ENCODE results near the gene AMPD3.

Gene AMPD3

DNA sequence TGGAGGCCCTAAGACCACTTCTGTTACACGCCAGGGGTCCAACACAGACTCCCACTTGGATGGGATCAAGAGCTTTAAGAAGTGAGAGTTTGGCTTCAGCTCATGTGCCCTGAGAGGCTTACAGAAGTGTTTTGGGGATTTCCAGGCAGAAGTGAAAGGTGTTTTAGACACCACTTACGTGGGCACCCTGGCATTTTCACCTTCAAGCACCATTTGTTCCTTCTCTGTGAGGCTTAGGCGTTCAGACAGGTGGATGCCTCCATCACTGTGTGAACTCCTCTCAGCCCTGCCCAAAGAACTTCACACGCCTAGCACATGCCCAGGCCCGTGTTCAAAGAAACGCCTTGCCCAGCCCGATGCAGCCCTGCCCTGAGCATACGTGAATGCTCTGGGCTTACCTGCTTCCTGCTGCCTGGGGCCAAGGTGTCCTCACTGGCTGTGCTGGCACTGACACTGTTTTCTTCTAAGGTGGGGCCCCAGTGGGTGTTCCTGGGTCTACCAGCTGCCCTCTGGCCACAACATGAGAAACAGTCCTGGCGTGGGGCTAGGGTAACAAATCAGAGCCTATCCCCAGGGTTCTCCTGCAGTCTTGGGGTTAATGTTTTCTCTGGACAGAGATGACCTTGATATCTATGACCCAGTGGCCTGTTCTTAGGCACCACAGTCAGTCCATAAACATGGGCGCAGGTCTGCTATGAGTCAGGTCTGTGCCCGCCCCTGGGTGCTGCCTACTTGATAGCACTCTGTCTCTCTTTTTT is 34.0 kb downstream of the AMPD3 start:
- DNase-seq (ENCODE audit: low spot score) = peak; percentile 10

DNA sequence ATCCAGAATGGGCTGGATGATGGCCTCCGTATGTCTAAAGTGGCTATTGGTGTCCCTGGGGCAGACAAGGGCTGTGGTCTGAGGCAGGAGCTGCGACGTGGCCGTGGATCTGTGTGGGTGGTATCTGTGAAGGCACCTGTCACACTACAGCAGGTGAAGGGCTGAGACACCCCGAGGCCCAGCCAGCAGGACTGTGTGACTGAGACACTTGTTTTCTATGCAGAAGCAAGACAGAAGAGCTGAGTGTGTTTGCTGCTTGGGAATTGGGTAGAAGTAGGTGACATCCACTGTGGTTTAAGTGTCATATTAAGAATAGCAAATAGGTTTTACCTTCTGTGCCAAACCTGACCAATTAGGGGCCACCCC is 35.0 kb downstream of the AMPD3 start:
- no peak for DNase-seq (ENCODE audit: low spot score)

DNA sequence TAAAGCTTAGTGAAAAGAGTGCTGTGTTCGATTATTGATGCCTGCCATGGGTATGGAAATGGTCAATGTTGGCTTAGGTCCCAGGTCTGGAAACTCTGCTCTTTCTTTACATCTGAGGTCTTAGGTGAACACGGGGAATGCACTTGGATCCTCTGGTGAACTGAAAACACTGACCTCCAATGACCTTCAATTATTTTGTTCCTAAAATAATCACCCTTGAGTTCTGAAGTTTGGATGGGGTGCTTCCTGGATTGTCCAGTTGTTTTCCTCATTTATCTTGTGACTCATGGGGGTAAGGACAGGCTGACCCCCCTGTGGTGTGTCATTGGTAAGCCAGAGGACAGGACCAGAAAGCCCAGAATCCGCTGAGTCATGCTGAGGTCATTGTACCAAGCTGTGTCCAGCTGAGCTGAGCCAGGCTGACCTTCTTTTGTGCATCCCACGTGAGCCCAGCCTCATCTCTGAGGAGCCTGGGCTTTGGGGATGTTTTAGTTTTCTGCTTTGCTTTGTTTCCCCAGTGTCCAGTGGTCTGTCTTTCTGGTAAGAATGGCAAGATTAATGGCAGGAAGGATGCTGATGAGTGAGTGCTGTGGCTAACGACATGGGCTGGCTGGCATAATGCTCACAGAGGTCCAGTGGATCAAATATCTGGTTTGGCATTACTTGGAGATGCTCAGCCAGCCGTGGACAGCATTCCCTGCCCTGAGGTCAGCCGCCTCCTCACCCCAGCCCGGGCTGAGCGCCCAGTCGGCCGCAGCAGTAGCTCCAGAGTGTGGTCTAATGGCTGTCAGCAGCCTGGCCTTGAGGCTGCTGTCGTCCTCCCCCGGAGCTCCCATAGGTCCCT is 35.6 kb downstream of the AMPD3 start:
- DNase-seq (ENCODE audit: low spot score) = no peak

DNA sequence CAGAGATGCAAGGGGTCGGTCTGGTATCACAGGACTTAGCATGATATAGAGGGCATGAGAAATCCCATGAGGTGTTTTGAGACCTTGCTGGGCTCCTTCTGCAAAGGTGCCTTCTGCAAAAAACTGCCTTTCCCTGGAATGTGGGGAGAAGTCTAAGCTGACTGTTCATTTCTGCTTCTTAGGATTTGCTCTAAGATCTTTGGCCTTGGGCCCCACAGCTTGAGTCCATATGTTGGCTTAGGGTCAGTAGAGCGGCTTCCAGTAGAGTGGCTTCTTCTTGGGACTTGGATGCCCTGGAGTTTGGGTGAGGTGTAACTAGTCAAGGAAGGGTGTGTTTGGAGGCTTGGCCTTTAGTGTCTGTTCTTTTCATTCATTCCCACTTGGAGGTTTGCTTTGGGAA is 37.0 kb downstream of the AMPD3 start:
- DNase-seq (ENCODE audit: low spot score) = no peak

DNA sequence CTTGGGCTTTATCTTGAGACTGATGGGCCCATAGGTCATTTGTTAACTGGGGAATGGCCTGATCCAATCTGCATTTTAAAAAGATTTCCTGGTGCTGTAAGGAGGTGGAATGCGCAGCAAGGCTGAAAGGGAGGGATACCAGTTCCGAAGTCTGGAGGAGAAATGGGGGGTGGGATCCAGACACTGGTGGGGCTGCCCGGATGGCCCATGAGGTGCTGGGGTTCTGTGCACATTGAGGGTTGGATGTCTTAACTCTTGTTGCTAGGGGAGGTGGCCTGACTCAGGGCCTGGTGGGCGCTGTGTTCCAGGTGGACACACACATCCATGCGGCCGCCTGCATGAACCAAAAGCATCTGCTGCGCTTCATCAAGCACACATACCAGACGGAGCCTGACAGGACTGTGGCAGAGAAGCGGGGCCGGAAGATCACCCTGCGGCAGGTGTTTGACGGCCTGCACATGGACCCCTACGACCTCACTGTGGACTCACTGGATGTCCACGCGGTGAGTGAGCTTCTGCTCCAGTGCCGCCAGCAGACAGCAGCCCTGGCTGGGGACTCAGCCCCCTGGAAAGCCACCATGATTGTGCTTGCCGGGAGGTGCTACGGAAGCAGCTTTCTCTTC is 38.1 kb downstream of the AMPD3 start:
- no peak for DNase-seq (ENCODE audit: low spot score)

DNA sequence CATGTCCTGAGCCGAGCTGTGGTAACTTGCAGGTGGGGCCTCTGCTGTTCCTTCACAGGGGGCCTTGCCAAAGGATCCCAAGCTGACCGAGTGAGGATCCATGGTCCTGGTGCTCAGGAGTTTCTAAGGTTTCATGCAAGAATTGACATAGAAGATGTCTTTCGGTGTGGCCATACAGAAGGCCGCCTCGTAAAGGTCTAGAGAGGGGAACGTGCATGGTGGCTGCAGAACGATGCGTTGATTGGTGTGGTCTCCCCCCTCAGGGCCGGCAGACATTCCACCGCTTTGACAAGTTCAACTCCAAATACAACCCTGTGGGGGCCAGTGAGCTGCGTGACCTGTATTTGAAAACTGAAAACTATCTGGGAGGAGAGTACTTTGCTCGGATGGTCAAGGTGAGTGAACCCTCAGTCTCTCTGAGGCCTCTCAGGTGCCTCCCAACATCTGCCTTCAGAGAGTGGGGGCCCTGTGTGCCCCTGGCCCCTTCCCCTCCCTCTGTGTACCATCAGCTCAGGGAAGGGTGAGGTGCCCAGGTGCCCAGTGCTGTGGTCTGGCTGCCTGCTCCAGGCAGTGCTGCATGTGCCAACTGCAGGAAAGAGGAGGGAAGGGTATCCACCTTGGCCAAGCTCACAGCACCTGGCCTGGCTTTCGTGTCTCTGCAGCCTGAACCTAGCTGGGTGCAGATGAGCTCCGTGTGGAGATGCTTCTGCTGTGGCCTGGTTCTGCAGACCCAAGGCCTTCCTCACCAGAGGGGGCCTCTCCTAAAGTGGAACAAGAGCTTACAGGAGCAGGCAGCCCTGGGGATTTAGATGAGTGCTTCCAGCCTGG is 39.8 kb downstream of the AMPD3 start:
- no peak for DNase-seq (ENCODE audit: low spot score)

DNA sequence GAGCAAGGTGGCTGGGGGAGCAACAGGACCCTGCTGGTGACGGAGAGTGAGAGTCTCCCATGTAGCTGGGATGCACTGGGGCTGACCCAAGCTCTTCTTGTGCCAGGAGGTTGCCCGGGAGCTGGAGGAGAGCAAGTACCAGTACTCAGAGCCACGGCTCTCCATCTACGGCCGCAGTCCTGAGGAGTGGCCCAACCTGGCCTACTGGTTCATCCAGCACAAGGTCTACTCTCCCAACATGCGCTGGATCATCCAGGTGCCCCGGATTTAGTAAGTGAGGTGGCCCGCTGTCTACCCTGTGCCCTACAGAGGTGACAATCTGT is 40.4 kb downstream of the AMPD3 start:
- DNase-seq (ENCODE audit: low spot score) = no peak

DNA sequence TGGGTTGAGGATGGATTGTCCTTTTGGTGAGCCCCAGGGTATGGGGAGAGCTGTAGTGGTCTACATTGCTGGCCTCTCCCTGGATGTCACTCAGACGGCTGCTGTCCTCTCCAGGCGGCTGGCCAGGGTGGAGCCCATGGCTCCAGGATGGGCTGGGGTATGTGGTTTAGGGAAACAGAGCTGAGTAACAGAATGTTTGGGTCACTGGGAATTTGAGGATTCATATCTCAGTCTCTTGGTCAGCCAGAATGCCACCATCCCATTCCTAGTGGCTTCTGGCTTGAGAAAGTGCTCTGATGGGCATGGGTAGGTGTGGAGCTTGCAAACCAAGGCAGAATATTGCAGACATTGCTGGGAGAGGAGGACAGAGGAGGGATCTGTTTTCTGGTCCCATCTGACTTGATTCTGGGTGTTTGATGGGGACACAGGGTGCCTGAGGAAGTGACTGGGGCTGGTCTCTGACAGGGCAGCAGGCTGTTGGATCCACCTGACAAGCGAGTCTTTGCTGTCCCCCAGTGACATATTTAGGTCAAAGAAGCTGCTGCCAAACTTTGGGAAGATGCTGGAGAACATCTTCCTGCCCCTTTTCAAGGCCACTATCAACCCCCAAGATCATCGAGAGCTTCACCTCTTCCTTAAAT is 41.4 kb downstream of the AMPD3 start:
- no peak for DNase-seq (ENCODE audit: low spot score)

DNA sequence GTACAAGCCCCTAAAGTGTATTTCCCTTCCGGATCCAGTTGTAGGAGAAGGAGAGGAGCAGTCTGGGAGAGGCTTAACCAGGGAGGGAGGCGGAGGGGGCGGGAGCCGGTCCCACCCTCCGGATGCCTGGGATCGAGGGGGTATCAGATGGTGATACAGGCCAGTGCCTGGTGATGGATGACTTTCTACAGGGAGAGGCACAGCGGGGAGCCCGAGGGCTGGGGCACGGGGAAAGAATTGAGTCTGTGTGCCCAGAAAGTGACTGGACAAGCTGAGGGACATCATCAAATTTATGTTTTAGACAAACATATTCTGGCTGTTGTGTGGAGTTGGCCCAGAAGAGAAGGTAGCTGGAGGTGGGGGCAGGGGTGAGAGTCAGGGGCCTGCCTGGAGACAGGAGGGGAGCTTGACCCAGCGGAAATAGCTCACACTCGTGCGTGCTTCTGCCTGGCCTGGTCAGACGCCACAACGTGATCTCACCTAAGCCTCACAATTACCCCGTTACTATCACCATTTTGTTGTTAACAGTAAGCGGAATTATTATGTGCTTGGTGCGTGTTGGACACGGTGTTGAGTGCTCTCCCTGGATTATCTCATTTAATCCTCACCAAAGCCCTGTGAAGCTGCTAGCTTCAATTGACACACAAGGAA is 42.4 kb downstream of the AMPD3 start:
- no peak for DNase-seq (ENCODE audit: low spot score)

DNA sequence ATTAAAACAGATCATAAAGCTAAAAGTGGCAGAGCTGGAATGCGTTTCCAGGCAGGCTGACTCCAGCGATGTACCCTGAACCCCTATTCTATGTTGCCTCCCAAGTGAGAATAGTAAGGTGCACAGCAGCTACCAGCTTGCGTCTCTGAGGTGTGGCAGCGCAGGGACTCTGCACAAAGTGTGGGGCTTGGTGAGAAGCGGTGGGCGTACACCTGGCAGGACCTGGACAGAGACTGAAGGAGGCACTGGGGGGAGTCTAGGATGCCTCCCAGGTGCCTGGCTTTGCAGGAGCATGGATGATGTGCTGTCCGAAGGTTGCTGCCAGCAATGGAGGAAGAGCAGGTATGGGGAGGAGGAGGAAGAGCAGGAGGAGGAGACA is 42.9 kb downstream of the AMPD3 start:
- no peak for DNase-seq (ENCODE audit: low spot score)

DNA sequence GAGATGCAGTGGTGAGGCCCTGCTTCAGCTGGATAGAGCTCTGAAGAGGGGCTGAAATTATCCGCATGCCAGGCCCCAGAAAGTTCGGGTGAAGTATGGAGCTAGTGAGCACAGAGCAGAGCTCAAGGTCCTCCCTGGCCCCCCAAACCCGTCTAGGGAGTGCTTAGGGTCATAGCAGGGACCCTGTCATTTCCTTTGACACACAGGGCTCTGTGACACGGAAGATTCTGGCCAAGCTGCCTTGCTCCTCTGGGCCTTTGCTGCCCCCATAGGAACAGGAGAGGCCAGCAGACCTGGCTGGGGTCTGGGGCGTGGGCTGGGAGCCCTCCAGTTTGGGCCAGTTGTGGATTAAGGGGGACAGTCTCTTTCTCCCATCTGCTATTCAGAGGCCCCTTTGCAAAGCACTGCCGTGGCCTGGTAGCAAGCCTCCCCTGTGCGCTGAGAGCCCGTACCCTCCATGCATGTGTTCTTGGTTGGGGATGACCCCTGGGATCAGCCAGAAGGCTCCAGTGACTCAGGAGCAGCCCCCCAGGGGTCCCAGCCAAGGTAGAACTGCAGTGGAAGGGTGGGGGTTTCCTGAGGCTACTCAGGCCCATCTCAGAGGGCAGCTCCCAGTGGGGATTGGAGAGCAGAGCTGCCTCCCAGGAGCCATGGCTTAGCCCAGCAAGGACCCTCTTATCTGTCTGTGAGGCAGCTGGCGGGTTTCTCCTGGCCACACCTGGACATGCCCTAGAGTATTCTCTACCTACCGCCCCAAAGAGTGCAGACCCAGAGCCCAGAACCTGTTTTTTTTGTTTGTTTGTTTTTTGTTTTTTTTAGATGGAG is 43.6 kb downstream of the AMPD3 start:
- DNase-seq (ENCODE audit: low spot score) = no peak

DNA sequence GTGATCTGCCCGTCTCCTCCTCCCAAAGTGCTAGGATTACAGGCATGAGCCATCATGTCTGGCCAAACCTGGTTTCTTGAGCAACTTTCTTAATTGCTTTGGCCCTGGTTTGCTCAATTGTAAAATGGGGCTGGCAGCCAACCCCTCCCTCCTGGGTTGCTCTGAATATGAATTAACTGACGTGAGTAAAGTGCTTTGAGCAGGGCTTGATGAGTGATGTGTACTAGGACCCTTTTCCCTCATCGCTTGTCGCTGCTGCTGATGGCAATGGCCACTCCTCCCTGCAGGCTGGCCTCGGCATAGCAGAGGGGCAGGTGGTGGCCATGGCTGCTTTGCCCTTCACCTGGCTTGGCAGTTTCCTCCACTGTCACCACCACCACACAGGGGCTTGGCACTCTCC is 44.4 kb downstream of the AMPD3 start:
- DNase-seq (ENCODE audit: low spot score) = no peak

DNA sequence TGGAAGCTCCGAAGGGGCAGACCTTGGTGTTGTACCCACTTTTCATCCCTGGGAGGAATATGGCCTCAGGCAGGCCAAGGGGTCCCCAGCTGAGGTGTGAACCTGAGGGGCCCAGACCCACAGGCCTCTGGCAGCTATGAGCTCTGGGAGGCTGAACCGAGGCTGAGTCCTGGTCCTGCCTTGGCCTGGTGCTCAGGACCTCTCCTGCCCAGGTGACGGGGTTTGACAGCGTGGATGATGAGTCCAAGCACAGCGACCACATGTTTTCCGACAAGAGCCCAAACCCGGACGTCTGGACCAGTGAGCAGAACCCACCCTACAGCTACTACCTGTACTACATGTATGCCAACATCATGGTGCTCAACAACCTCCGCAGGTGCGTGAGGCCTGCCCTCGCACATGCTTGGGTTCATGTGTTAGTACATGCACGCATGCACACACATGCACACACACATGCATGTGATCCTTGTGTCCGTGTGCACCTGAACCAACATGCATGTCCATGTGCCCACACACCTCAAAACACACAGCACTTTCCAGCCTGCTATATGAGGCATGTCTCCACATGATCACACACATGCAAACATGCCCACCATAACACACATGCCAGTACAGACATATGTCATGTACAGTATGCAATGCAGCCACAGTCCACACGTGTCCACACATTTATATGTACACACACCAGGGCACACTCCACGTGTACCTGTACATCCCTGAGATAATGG is 45.0 kb downstream of the AMPD3 start:
- DNase-seq (ENCODE audit: low spot score) = no peak

DNA sequence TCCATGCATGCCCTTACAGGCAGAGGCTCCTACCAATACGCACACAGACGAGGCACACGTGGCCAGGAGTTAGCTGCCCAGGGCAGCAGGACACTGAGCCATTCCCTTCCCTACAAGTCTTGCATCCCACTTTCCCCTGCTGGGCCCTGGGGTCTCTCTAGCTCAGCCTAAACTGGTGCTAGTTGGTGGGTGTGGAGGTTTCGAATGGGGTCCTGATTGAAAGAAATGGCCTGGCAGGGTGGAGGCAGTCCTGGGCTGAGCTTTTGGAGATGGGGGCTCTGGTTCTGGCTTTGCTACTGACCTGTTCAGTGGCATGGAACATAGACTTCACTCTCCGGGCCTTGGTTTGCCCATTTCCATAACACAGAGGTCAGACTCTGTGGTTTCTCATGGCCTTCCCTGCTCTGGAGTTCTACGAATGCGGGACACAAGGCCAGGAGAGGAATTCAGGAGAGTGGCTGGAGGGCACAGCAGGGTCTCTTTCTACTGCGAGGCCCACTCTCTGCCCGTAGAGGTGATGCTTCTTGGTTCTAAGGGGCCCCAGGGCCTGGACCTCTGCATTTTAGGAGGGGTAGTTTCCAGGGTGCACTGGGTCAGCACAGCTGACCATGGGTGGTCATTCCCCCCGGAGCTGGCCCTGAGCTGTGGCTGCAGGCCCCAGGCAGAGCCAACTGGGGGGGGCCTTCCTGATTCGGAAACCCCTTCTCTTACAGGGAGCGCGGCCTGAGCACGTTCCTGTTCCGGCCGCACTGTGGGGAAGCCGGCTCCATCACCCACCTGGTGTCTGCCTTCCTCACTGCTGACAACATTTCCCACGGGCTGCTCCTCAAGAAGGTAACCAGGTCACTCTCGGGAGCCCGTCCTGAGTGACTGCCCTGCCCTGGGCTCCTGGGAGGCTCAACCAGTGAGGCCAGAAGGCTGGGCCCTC is 46.0 kb downstream of the AMPD3 start:
- no peak for DNase-seq (ENCODE audit: low spot score)

DNA sequence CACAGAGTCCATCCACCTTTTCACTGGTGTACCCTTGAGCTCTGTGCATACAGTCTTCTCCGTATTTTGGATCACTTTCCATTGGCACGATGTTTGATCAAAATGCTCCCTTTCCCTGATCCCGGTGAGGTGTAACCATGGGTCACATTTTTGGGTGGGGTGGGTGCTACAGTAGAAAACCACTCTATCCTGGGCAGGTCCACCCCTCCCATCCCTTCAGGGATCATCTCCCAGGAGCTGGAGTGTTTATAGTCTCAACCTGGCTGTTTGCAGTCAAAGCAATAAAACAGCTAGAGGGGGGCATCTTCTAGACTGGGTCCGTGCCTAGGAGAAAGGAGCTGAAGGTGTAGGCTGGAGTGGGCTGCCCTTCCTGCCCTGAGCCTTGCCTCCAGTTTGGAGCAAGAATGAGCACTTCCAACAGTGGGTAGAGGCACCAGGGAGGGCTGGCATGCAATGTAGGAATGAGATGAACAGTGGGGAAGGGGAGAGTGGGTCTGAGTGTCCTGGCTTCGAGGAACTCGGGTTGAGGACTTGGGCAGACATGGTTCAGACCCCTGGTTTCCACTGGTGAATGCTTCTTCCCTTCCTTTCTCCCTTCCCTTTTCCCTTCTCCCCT is 47.1 kb downstream of the AMPD3 start:
- DNase-seq (ENCODE audit: low spot score) = no peak

DNA sequence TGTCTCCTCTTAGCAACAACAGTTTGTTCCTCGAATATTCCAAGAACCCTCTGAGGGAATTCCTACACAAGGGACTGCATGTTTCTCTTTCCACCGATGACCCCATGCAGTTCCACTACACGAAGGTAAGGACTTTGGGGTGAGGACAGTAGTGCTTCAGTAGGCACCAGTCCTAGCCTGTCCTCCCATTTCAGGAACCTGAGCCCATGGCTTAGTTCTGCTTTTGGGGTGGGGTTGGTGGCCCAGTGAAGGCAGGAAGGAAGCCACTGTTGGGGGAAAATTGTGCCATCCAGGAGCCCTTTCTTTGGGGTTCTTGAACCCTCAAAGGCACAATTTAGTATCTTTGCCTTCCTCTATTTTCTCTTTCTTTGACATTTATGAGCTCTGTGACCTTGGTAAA is 47.7 kb downstream of the AMPD3 start:
- DNase-seq (ENCODE audit: low spot score) = no peak

DNA sequence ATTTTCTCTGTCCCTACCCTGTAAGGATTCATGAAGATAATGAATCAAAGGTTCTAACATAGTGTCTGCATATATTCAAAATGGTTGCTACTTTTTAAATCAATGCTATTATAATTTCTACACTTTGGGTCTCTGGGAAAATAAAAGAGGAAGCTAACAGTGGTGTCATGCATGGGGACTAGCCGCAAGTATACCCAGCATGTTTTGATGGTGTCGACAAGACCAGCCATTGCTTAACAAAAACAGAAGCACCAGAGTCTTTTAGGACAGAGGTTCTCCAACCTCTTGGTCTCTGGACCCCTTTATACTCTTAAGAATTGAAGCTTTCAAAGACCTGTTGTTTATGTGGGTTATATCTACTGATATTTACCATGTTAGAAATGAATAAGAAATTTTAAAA is 48.2 kb downstream of the AMPD3 start:
- DNase-seq (ENCODE audit: low spot score) = no peak

DNA sequence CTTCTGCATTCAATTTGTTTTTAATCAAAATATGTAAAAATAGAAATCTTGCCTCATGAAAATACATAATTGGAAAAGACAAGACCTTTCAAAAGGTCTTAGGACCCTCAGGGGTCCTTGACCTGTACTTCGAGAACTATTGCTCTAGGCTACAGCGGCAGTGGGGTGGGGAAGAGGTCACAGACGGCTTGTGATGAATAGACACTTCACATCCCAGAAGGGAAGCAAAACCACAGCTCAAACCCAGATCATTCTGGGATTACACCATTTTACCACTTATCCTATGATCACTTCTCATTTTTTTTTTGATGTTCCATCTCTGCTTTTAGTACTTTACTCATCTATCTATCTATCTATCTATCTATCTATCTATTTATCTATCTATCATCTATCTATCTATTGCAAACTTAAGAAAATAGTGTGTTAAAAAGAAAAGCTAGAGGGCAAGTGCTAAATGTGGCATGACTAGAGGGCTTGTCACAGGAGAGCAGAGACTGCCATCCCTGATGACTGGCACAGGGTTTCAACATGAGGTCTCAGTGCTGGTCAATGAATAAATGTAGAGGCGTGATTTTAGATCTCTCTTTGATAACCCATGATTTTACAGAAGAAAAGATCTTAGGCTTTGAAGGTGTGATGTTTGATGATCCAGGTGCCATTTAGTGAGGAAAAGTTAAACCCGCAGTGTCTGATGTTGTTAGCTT is 48.9 kb downstream of the AMPD3 start:
- DNase-seq (ENCODE audit: low spot score) = no peak
